Fibroblast of skin of left biceps (primary cell): ENCODE results near the gene FKBP15.
A peak's percentile ranks its signal among the peaks of the same experiment; 100 is the strongest.
"Not testable (repeated sequence)": the region's sequence is repeated elsewhere in the genome, so short reads cannot be mapped to it uniquely, and the experiment has no call there.

Source experiments
- DNase-seq, 2 experiments: peaks; one replicate each; pipeline ENCODE4 v3.0.0-alpha.2; 2013; ENCODE audit warnings: low read depth in 2 of 2

Gene FKBP15

GRCh38 chr9:113179839-113180238 is 41.2 kb downstream of the FKBP15 start:
- DNase-seq = no peak

DNA sequence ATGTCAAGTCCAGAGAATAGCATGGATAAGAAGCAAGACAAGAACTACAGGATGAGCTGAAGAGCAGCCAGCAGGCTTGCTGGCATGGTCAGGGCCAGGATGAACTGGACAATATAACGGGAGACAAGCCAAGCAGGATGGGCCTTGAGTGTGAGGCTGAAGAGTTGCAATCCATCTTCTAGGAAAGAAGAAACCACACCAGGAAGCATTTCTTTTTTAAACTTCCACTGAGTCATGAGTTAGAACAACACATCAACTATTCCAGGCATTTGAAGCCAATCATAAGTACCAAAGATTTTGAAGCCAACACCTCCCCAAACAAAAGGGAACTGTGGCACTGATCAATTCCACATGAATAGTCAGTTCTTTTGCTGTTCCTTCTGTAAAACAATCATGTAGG is 43.0 kb downstream of the FKBP15 start:
- DNase-seq = no peak

GRCh38 chr9:113177251-113177650 is 43.8 kb downstream of the FKBP15 start:
- DNase-seq = no peak

- no peak for DNase-seq
These were observed 44.3 kb downstream of the FKBP15 start for GRCh38 chr9:113176803-113177202.

DNA sequence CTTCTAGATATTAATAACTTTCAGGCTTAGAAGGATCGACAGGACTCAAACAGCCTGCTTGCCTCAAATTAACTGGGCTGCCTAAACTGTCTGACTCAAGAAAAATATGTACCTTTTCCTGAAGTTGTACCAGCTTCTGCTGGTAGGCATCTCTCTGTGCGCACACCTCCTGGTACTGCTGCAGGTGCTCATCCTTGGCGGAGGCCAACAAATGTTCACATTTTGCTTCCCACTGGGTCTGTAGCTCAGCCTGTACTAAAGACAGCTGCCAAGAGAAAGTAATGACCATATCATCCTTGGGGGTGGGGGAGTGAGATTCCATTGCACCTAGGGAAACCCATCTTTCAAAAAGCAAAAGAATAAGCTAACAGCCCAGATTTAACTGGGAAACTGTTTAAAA is 47.7 kb downstream of the FKBP15 start:
- DNase-seq = no peak

GRCh38 chr9:113168809-113169208 is 52.3 kb downstream of the FKBP15 start:
- no peak for DNase-seq

- no peak for DNase-seq
These were observed 55.0 kb downstream of the FKBP15 start for GRCh38 chr9:113166039-113166438.

- DNase-seq = no peak
These were observed 56.4 kb downstream of the FKBP15 start for GRCh38 chr9:113164536-113165300.

GRCh38 chr9:113163001-113163400 is 58.1 kb downstream of the FKBP15 start:
- DNase-seq = no peak

- no peak for DNase-seq
These were observed 60.5 kb downstream of the FKBP15 start for GRCh38 chr9:113160571-113160970.

- DNase-seq = no peak
These were observed 62.6 kb downstream of the FKBP15 start for GRCh38 chr9:113158446-113158845.

GRCh38 chr9:113156880-113157279 is 64.2 kb downstream of the FKBP15 start:
- no peak for DNase-seq

GRCh38 chr9:113155911-113156588 is 65.0 kb downstream of the FKBP15 start:
- no peak for DNase-seq

DNA sequence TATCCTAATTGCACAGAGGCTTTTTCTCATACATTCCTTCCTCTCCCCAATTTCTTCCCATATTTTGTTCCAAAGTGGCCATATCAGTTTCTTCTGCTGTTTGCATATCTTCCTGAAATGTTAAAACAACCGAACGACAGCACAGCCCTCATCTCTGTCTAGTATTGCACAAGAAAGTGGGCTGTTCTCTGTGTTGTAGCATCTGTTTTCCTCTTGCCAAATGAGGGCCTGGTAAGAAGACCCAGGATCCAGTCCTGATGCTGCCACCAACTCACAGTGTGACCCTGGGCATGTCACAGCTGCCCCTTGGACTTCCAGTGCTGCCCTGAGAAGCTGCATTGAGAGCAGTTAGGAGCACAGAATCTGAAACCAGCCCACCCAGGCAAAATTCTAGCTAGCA is 66.1 kb downstream of the FKBP15 start:
- DNase-seq = no peak

- DNase-seq = no peak
These were observed 66.6 kb downstream of the FKBP15 start for GRCh38 chr9:113154471-113154870.

DNA sequence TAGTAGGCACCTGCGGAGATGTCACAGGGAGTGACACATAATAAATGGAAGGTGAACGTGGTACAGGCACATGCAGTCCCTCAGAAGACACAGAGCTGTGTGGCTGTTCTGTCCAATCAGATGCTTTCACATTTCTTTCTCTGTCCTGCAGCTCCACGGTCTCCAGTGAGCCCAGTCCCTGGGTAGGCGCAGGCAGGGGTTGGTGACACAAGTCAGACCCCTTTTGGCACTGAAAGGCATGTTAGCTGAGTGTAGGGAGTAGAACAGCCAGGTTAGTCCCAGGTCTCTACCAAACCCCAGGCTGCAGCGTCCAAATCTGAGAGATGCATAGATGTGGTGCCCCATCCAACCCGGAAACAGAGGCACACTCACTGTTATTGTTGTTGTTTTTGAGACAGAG is 67.5 kb downstream of the FKBP15 start:
- DNase-seq = no peak

DNA sequence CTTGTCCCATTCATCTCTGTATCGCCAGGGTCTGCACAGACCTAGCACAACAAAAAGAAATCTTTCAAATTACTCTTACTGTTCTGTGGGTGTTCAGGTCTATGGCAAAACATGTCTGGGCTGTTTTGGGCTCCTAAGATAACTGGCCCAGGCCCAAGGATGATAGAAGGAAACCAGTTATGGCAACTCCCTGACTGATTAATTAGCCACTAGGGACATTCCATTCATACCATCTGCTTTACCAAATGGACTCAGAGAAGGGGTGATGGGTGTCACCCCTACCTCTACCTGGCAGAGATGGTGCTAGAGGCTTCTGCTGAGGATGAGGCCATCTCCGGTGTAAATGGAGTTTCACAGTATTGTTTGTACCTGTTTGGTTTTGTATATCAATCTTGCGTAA is 68.4 kb downstream of the FKBP15 start:
- no peak for DNase-seq

- DNase-seq = no peak
These were observed 69.1 kb downstream of the FKBP15 start for GRCh38 chr9:113151696-113152630.

DNA sequence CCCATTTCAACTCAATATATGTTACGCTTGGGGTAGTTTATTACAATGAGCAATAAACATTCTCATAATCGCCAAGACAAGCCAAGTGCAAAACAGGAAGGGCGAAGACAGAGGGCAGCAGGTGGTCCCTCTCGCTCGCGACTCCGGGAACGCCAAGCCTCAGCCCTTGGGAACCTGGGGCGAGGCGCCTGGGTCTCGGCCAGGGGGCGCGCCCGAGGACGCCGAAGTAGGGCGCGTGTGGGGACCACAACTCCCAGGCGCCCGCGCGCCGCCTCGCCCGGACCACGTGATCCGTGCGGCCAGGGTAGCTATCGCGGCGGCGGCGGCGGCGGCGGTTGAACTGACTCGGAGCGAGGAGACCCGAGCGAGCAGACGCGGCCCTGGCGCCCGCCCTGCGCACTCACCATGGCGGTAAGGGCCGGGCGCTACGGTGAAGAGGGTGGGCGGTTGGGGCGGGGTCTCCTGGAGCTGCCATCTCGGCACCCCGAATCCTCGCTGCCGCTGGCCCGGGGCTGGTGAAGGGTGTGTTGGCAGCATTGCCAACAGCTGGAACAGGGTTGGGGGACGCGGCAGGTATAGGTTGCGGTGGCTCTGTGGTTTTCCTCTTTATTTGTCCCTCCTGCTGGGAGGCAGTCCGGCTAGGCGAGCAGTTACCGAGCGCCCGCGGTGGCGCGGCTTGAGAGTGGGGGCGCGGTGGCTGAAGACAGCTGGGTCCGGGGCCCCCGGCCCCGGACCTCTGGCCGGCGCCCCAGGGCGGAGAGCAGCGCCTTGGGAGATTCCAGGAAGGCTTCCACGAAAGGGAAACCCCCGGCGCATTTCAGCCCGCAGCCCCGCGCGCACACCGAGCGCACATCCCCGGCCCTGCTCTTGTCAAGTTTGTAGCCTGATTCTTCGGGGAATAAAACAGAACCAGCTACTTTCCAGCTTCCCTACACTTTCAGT is 70.1 kb downstream of the FKBP15 start, which contains the start of gene SLC31A2:
TSS of gene SLC31A2 (plus strand) at position 338 of the 942 bp plus-strand sequence. CDS start at position 406, 68 bp downstream.
- peak; percentile 46 to 54 for DNase-seq

DNA sequence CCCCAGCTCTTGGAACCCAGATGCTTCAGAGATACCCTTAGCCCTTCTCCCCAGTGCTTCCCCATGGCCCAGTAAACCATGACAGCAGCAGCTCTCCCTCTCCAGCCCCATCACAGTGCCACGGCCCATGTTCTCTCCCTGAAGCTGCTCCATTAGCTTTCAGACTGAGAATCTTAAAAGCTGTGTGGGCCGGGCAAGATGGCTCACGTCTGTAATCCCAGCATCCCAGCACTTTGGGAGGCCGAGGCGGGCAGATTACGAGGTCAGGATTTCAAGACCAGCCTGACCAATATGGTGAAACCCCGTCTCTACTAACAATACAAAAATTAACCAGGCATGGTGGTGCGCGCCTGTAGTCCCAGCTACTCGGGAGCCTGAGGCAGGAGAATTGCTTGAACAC is 71.5 kb downstream of the FKBP15 start:
- not testable (repeated sequence) for DNase-seq
